ENCODE results near the gene ZMYM4.

- TF ChIP-seq HSF1 (IDR thresholded peaks at IDR 0.05; ENCODE audit: low read depth, low read length), result no peak
- TF ChIP-seq BHLHE40 (IDR thresholded peaks at IDR 0.05; ENCODE audit: borderline replicate concordance in 1 of 2, low read depth in 2 of 2, low read length in 1 of 2), result no peak
- TF ChIP-seq CTCF (IDR thresholded peaks at IDR 0.05 in 2 of 3, conservative IDR thresholded peaks at IDR 0.05 in 1 of 3; ENCODE audit: control insufficient read depth in 2 of 3, extremely low read depth in 1 of 3, insufficient read depth in 1 of 3, low read depth in 3 of 3, low read length in 3 of 3), result no peak
- no peak for TF ChIP-seq ZNF384 (IDR thresholded peaks at IDR 0.05; ENCODE audit: borderline replicate concordance, low read depth, low read length)
- no peak for TF ChIP-seq KDM1A (IDR thresholded peaks at IDR 0.05; ENCODE audit: borderline replicate concordance)
- TF ChIP-seq POLR2A (IDR thresholded peaks at IDR 0.05; ENCODE audit: low read depth, low read length), result no peak
- TF ChIP-seq ZNF24 (IDR thresholded peaks at IDR 0.05), result no peak
- no peak for TF ChIP-seq E4F1 (IDR thresholded peaks at IDR 0.05; ENCODE audit: borderline replicate concordance, partially characterized antibody)
These were observed 159.9 kb downstream of the ZMYM4 start for GRCh38 chr1:35428360-35428759.

Data from GM12878 (cell line).